GM18505 (cell line): ENCODE measurements around the gene DUOX1.

Source experiments
- ATAC-seq: cut with Tn5 transposase; IDR thresholded peaks from one replicate; pipeline ENCODE4 v1.9.1; 2021; ENCODE audit not compliant: unreplicated experiment
- POLR2A ChIP-seq: IDR thresholded peaks from 4 replicates; pipeline ENCODE4 v1.6.1; 2011; ENCODE audit warnings: borderline replicate concordance; ENCODE audit not compliant: insufficient read depth, insufficient read length; ENCODE audit errors: extremely low read depth

DUOX1 gene

DNA sequence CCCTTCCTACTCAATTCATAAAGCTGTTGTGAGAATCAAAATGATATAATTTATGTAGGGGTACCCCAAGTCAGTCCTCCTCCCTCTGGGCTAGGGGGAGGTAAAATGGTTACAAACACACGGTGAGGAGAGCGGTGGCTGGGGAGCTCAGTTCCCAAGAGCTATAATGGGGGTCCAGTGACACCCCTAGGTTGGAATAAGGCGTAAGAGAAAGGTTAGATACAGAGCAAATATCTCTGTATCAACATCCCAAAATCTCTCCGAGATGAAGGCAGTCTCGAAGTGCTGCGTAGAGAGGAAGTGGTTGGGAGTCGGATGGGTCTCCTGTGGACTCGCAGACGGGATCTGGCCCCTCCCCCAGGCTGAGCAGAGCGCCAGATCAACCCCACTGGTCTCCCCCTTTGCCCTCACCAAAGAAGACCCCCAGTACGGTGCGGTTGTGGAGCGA, 17.6 kb upstream of the DUOX1 start:
- no peak for ATAC-seq
- no peak for TF ChIP-seq POLR2A

DNA sequence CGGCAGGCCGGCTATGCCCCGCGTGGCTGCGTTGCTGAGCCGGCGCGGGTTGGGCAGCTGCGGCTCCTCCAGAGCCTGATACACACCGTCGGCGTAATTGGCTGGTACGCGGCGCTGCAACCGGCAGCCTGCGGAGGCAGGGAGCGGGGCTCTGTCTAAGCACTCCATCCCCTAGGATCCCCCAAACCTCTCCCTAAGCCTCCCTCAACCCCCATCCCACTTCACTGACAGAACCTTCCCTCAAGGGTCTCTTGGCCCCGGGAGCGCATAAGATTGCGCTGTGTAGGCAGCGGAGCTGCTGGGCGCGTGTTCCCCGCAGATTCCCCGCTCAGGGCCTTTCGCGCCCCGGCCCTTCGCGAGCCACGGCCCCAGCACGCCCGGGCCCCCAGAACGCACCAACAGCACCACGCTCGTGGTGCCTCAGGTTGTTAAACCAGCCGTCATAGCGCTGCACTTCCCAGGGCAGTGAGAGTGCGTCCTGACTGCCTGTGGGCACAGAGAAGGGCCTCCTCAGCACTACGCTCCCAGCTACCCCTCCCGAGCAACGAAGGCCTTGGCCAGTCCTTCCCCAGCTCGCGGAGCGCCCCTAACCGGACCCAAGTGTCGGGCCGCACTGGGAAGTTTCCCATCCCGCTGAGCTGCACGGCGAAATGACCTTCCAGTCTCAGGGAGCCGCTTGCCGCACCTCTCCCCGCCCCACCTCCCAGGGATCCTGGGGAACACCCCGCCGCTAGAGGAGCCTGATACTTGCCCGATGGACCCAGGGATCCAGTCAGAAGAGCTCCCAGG, 17.0 kb upstream of the DUOX1 start:
- ATAC-seq, result no peak
- no peak for TF ChIP-seq POLR2A

DNA sequence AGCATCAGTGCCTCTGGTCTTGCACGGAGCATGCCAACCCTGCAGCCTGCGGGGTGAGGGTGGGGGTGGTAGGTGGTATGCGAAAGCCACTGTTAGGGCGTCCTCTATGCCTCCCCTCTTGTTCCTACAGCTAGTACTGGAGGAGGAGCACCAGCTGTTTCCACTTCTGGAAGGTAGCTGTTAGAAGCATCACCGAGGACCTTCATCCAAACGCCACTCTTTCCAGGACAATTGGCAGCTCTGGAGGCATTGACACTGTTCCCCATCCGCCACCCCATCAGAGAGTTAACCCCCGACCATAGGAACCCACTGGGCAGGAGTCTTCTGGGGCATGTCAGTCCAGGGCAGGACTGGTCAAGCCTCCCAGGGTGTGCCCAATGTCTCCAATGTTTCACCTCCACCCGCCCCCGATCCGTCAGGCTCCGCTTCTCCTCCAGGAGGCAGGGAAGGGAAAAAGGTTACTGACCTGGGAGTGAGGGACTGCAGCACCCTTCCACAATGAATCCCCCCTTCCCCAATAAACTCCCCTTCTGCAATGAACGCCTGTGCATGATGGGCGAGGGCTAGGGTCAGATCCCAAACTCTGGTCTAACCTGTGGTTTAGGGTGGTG, 16.3 kb upstream of the DUOX1 start:
- TF ChIP-seq POLR2A, result no peak
- ATAC-seq, result no peak

DNA sequence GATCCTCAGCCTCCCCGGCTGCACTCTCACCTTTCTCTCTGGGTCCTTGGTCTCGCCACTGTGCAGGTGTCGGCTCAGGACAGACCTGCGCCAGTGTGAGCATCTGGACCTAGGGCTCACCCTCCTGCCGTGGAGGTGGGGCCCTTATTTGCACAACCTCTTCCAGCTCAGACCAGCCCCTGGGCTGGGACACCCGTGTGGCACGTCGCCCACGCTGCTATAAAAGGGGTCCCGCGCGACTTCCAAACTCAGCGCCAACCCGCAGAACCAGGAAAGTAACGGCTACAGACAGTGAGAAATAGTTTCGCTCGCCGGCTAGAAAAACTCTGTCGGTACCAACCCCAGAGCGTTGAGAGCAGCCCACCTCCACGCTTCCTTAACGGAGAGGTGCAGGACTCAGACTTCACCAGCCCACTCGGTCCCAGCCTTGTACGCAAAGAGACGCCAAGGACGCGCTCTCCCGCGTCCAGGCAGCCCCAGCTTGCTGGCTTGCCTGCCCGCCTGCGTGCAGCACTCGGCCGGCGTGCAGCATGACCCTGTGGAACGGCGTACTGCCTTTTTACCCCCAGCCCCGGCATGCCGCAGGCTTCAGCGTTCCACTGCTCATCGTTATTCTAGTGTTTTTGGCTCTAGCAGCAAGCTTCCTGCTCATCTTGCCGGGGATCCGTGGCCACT, 15.6 kb upstream of the DUOX1 start, which contains the start of the genes DUOX2 and DUOXA2:
Gene DUOX2 (minus strand): TSS at position 97 of the 675 bp plus-strand sequence. CDS start 761 bp downstream, outside the sequence.
Gene DUOXA2 (plus strand): TSS at position 251 of the 675 bp plus-strand sequence. CDS start 280 bp downstream, at position 531.
- TF ChIP-seq POLR2A, result no peak
- ATAC-seq, result no peak

DNA sequence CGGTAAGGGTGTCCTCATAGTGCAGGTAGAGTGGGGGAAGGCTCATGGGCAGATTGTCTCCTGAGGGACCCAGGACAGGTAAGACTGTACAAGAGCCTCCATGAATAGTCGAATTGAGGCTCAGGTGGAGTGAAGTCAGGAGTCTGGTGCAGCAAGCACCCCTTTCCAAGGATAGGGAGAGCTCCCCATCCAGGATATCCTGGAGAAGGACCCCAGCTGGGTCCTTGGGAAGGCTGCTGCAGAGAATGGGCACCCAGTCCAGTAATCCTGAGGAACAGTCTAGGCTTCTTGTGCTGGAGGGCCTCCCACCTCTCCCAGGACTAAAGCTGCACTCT, 15.1 kb upstream of the DUOX1 start:
- no peak for TF ChIP-seq POLR2A
- ATAC-seq, result no peak

DNA sequence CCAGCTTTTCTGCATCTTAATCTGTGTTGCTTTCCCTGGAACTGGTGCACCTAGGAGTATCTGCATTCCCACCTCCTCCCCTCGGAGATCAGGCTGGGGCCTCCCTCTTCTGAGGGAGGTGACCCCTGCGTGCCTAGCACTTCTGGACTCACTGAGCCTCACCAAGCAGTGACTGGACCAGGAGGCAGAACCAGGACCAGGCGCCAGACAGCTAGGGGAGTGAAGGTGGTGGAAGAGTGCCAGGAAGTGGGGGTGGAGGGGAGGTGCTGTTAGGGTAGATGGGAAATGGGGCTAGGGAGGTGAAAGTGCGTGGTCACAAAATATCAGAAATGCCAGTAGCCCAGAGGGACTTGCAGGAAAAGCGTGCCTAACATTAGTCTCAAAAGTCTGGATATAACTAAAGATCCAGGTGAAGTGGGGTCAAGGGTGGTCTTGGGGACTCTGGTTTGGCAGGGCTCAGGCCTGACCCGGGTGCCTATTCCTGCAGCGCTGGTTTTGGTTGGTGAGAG, 14.4 kb upstream of the DUOX1 start:
- no peak for ATAC-seq
- TF ChIP-seq POLR2A, result no peak

DNA sequence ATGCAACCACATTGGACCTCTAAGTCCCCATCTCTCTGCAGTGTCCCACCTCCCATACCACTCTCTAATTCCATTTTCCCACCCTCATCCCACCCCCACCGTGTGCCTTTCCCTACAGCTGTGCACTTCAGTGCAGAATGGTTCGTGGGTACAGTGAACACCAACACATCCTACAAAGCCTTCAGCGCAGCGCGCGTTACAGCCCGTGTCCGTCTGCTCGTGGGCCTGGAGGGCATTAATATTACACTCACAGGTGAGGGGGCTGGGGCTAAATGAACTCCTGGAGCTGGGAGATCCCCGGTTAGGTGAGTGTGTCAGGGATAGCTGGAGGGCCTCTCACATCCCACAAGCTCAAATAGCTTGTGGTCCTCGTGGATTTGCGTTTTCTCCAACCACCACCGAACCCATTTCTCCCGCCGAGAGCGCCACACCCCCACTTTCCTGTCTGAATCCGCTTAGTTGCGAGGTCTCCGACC, 13.8 kb upstream of the DUOX1 start:
- no peak for TF ChIP-seq POLR2A
- no peak for ATAC-seq

DNA sequence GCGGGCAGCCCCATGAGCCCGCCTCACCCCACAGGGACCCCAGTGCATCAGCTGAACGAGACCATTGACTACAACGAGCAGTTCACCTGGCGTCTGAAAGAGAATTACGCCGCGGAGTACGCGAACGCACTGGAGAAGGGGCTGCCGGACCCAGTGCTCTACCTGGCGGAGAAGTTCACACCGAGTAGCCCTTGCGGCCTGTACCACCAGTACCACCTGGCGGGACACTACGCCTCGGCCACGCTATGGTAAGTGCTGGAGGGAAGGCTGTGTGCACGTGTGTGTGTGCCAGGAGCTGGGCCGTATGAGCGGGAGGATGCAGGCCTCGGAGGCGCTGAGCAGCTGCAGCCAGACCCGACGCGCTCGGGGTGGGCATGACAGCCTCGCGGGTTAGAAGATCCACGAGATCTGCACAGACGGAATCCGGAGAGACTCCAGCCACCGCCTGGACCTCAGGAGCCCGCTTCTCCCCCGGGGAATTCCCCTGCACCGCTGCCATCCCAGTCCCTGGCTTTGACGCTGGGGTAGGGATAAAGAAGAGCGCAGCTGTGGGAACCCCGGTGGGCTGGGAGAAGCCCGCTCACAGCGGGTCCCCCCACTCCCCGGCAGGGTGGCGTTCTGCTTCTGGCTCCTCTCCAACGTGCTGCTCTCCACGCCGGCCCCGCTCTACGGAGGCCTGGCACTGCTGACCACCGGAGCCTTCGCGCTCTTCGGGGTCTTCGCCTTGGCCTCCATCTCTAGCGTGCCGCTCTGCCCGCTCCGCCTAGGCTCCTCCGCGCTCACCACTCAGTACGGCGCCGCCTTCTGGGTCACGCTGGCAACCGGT, 13.1 kb upstream of the DUOX1 start:
- no peak for ATAC-seq
- no peak for TF ChIP-seq POLR2A

DNA sequence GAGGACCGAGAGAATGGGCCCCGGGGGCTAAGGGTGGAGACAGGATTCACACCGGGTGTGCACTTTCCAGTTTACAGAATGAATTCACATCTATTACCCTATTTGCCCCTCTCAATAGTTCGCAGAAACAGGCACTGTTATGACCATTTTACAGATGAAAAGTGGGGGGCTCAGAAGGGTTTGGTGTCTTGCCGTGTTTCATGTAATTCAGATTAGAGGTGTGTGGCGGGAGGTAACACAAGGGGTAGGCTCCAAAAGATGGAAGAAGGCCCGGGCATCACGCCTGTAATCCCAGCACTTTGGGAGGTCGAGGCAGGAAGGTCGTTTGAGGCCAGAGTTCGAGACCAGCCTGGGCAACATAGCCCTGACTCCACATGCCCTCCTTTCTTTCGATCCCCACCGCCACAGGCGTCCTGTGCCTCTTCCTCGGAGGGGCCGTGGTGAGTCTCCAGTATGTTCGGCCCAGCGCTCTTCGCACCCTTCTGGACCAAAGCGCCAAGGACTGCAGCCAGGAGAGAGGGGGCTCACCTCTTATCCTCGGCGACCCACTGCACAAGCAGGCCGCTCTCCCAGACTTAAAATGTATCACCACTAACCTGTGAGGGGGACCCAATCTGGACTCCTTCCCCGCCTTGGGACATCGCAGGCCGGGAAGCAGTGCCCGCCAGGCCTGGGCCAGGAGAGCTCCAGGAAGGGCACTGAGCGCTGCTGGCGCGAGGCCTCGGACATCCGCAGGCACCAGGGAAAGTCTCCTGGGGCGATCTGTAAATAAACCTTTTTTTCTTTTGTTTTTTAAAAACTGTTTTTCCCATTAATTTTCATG, 12.3 kb upstream of the DUOX1 start:
- TF ChIP-seq POLR2A, result no peak
- peak; percentile 10 for ATAC-seq

DNA sequence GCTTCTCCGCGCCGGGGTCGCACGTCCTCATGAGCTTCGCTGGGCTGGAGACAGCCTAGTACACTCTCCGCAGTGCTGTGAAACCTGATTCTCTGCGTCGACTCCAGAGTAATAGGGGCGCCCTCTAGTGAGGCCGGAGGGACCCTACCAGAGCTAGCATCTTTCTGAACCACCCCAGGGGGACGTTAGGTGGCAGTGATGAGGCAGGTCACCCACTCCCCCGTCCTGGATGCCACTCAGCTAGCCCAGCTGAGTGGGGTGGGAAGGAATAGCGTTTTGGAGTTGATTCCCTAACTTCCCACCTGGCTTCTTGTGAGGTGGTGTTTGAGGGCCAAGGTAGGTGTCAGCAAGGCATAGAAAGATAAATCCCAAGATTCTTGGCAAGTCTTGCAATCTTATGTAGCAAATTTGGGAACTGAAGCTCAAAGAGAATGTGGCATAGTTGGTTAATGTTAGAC, 11.6 kb upstream of the DUOX1 start:
- TF ChIP-seq POLR2A, result no peak
- peak; percentile 93 for ATAC-seq

DNA sequence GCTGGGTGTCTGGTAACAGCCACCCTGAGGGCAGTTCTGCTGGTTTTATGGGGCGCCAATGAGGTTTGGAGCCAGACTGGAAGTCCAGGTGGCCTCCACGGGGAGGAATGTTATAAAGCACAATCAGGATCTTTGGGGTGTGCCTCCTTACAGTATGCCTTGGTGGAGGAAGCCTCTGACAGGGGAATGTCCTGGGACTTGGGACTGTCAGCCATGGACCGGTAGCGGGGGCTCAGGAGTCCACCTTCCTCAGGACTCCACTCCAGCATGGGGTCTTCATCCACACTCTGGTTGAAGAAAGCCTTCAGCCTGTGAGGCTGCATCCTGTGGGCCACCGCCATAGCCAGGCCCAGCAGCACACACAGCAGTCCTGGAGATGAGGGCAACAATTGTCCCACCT, 10.8 kb upstream of the DUOX1 start:
- no peak for ATAC-seq
- TF ChIP-seq POLR2A, result no peak
